Mucosa of descending colon (tissue), 3 donors: ENCODE results near the gene TFAP2D. TPM values are rescaled to one million over a fixed set of nuclear protein-coding genes. Genes with fewer than 3 reads are reported as not detected.

Experiments used
- ATAC-seq: fragments of 200-7000 bp; cut with Tn5 transposase; one replicate; pipeline ENCODE4 v1.9.1; 2020; ENCODE audit warnings: mild to moderate bottlenecking, moderate library complexity
- DNase-seq, 3 donors: peaks; one replicate each; pipeline ENCODE4 v3.0.0-alpha.2; 2020
- H3K36me3 ChIP-seq: fragments of 200-600 bp; one replicate; pipeline ENCODE4 v1.8.0; 2021; ENCODE audit warnings: low read depth, mild to moderate bottlenecking
- H3K4me1 ChIP-seq: fragments of 200-600 bp; one replicate; pipeline ENCODE4 v1.8.0; 2021; ENCODE audit warnings: low read depth, mild to moderate bottlenecking
- H3K4me3 ChIP-seq: fragments of 200-600 bp; one replicate; pipeline ENCODE4 v1.8.0; 2021; ENCODE audit warnings: mild to moderate bottlenecking
- H3K9me3 ChIP-seq: fragments of 200-600 bp; one replicate; pipeline ENCODE4 v1.8.0; 2021; ENCODE audit warnings: mild to moderate bottlenecking
- CTCF ChIP-seq: fragments of 200-600 bp; IDR thresholded peaks from one replicate; pipeline ENCODE4 v1.8.0; 2022; ENCODE audit warnings: antibody characterized with exemption, mild to moderate bottlenecking
- intact Hi-C, 2 donors: fragments of 100-400 bp; cut with DNase I in 1 of 2; cut with micrococcal nuclease in 1 of 2; formaldehyde crosslinking; loops; one replicate each; pipeline versions ENCODE4 v1.11.0 to v1.11.1; 2022; cut with DNase I, micrococcal nuclease
- total RNA-seq, 3 donors: library from RNA; stranded (reverse); fragmentation: NEBNext Ultra II Directional in 2 of 3; extraction: Animal tissue kit (Norgen Biotek cat#: 25700) in 2 of 3; gene quantifications; one replicate each; pipeline versions ENCODE4 v1.2.1 to v1.2.4, GENCODE V29; 2021 to 2023
- donor health status: DM: no; HTN: no; CAD: no; lungs with moderate emphysema.
- donor health status: DM: no; HTN: no; CAD: no.
- donor health status: DM: no; HTN: yes; CAD: no.

TFAP2D gene
- total RNA-seq, 3 donors from 2014 or later, result not detected

- no peaks in the 10 kb centered on the region for H3K4me1 ChIP-seq
- ATAC-seq (no peak), DNase-seq (no peak)
- intact Hi-C loops, result loop anchor here in 1 of 2 donors (10.0 kb wide), 1 partner anchor 1206 kb away; no protein-coding TSS in a partner anchor
- H3K4me3 ChIP-seq, result no peak within 1 kb of the TSS
- no peaks in the 10 kb centered on the region for H3K36me3 ChIP-seq
- H3K9me3 ChIP-seq, result no peaks in the 10 kb centered on the region
- no peak for TF ChIP-seq CTCF
Observed at GRCh38 chr6:50818673-50819072, 105.3 kb downstream of the TFAP2D start, which contains the start of gene TFAP2B. Gene TFAP2B (plus strand): TSS chr6:50818871. CDS start chr6:50818892, 21 bp downstream.

GRCh38 chr6:50819466-50819903 is 106.2 kb downstream of the TFAP2D start:
- DNase-seq (no peak), ATAC-seq (peak; percentile 32)
- Histone ChIP-seq H3K4me3 (no peak overlapping the region), H3K36me3 (no peaks in the 10 kb centered on the region), H3K4me1 (no peaks in the 10 kb centered on the region), H3K9me3 (no peaks in the 10 kb centered on the region)
- intact Hi-C loops, result loop anchor here in 1 of 2 donors (10.0 kb wide), 1 partner anchor 1205 kb away; no protein-coding TSS in a partner anchor
- TF ChIP-seq CTCF, result no peak

- no peaks in the 10 kb centered on the region for H3K4me1 ChIP-seq
- TF ChIP-seq CTCF, result no peak
- intact Hi-C loops, result loop anchor here in 1 of 2 donors (10.0 kb wide), 1 partner anchor 1205 kb away; no protein-coding TSS in a partner anchor
- DNase-seq (no peak), ATAC-seq (no peak)
- no peak overlapping the region for H3K4me3 ChIP-seq
- no peaks in the 10 kb centered on the region for H3K36me3 ChIP-seq
- H3K9me3 ChIP-seq, result no peaks in the 10 kb centered on the region
Observed at GRCh38 chr6:50819904-50820868, 106.9 kb downstream of the TFAP2D start.

GRCh38 chr6:50820869-50821264 is 107.5 kb downstream of the TFAP2D start:
- Histone ChIP-seq H3K9me3 (no peaks in the 10 kb centered on the region), H3K36me3 (no peaks in the 10 kb centered on the region), H3K4me1 (no peaks in the 10 kb centered on the region), H3K4me3 (no peak overlapping the region)
- no peak for ATAC-seq
- no peak for DNase-seq
- intact Hi-C loops, result no loop called here
- TF ChIP-seq CTCF, result no peak

- H3K4me3 ChIP-seq, result no peak overlapping the region
- H3K4me1 ChIP-seq, result no peaks in the 10 kb centered on the region
- no peaks in the 10 kb centered on the region for H3K9me3 ChIP-seq
- TF ChIP-seq CTCF, result no peak
- ATAC-seq, result no peak
- intact Hi-C loops, result no loop called here
- H3K36me3 ChIP-seq, result no peaks in the 10 kb centered on the region
- no peak for DNase-seq
Observed at GRCh38 chr6:50821441-50822077, 108.2 kb downstream of the TFAP2D start.
